PC-3 (cell line): Measurements from ENCODE around the gene ATP1B1. TPM values are rescaled to one million over a fixed set of nuclear protein-coding genes. Genes with fewer than 3 reads are reported as not detected.

ENCODE experiments used
- ATAC-seq: fragments of 200-7000 bp; cut with Tn5 transposase; 2 replicates; pipeline ENCODE4 v1.9.1; 2020; ENCODE audit warnings: mild to moderate bottlenecking, moderate library complexity
- BruUV-seq: library from RNA; stranded (reverse); fragments of 400-500 nt; replicated peaks from 2 replicates; lab custom pipeline; 2021; lab: Mats Ljungman, UMichigan
- CTCF ChIA-PET: fragments of 300-600 bp; sonication (Branson Sonifier 250); formaldehyde crosslinking; loops from one replicate; lab custom pipeline; 2022; ENCODE audit warnings: antibody characterized with exemption; lab: Charles Lee
- POLR2A ChIA-PET: fragments of 300-600 bp; sonication (Branson Sonifier 250); formaldehyde crosslinking; loops from one replicate; lab custom pipeline; 2022; ENCODE audit warnings: antibody characterized with exemption; ENCODE audit not compliant: unreplicated experiment; lab: Charles Lee
- DNase-seq: peaks from one replicate; pipeline ENCODE4 v3.0.0-alpha.2; 2015
- H2AFZ ChIP-seq: fragments of 300-600 bp; sonication (generic); 2 replicates; pipeline ENCODE4 v1.6.0; 2016; ENCODE audit warnings: antibody characterized with exemption, low read length
- H3F3A ChIP-seq: fragments of 300-600 bp; sonication (generic); one replicate; pipeline ENCODE4 v1.6.0; 2017; ENCODE audit warnings: antibody characterized with exemption, low read length, control low read depth, mild to moderate bottlenecking; ENCODE audit not compliant: unreplicated experiment
- H3K27ac ChIP-seq: fragments of 300-600 bp; sonication (generic); 2 replicates; pipeline ENCODE4 v1.5.1; 2016; ENCODE audit warnings: mild to moderate bottlenecking, low read length
- H3K27me3 ChIP-seq: fragments of 300-600 bp; sonication (generic); 2 replicates; pipeline ENCODE4 v1.6.1; 2016; ENCODE audit warnings: low read length, mixed read lengths
- H3K36me3 ChIP-seq: fragments of 300-600 bp; sonication (generic); 2 replicates; pipeline ENCODE4 v1.6.1; 2016; ENCODE audit warnings: low read depth, mixed run types, low read length, mixed read lengths
- H3K4me1 ChIP-seq: fragments of 300-600 bp; sonication (generic); 2 replicates; pipeline ENCODE4 v1.5.1; 2016; ENCODE audit warnings: low read length; ENCODE audit not compliant: insufficient read depth
- H3K4me2 ChIP-seq: fragments of 300-600 bp; sonication (generic); 2 replicates; pipeline ENCODE4 v1.6.0; 2016; ENCODE audit warnings: low read length
- H3K4me3 ChIP-seq: fragments of 300-600 bp; sonication (generic); 2 replicates; pipeline ENCODE4 v1.5.1; 2016; ENCODE audit warnings: mild to moderate bottlenecking, low read length, mixed read lengths
- H3K79me2 ChIP-seq: fragments of 300-600 bp; sonication (generic); 2 replicates; pipeline ENCODE4 v1.6.1; 2017; ENCODE audit warnings: low read length, mixed read lengths
- H3K9ac ChIP-seq: fragments of 300-600 bp; sonication (generic); 2 replicates; pipeline ENCODE4 v1.6.0; 2016; ENCODE audit warnings: mild to moderate bottlenecking, low read length
- H3K9me2 ChIP-seq: fragments of 300-600 bp; sonication (generic); replicated peaks from 2 replicates; pipeline ENCODE4 v1.6.1; 2016; ENCODE audit warnings: mixed run types, low read length, mixed read lengths
- H3K9me3 ChIP-seq: fragments of 300-600 bp; sonication (generic); 2 replicates; pipeline ENCODE4 v1.6.1; 2016; ENCODE audit warnings: low read length, mixed read lengths
- H4K20me1 ChIP-seq: fragments of 300-600 bp; sonication (generic); 2 replicates; pipeline ENCODE4 v1.6.1; 2016; ENCODE audit warnings: low read length, mixed read lengths
- CTCF ChIP-seq: fragments of 300-600 bp; sonication (generic); conservative IDR thresholded peaks from 2 replicates; pipeline ENCODE4 v1.5.1; 2017; ENCODE audit warnings: antibody characterized with exemption, low read depth, mild to moderate bottlenecking, low read length
- EZH2 ChIP-seq: fragments of 300-600 bp; sonication (generic); IDR thresholded peaks from one replicate; pipeline ENCODE4 v1.6.1; 2017; ENCODE audit warnings: antibody characterized with exemption, mild to moderate bottlenecking, low read length; ENCODE audit not compliant: unreplicated experiment
- EZH2phosphoT487 ChIP-seq: fragments of 300-600 bp; sonication (generic); IDR thresholded peaks from 2 replicates; pipeline ENCODE4 v1.6.1; 2018; ENCODE audit warnings: mild to moderate bottlenecking, antibody characterized with exemption, low read length, borderline replicate concordance
- intact Hi-C: fragments of 100-400 bp; cut with micrococcal nuclease; formaldehyde crosslinking; loops from 2 replicates; pipeline ENCODE4 v1.9.0; 2023
- total RNA-seq: library from RNA; depleted of rRNA; stranded (reverse); fragments of >200 nt; gene quantifications from 2 replicates; pipeline ENCODE4 v1.2.3, GENCODE V29; 2014

ATP1B1 gene
- total RNA-seq, 1 experiment from 2014 or later: 68.7 TPM

GRCh38 chr1:169120066-169120465 lies 13.6 kb downstream of the ATP1B1 start:
- Histone ChIP-seq H3K9me3 (no peaks in the 10 kb centered on the region), H3K27ac (no peak overlapping the region), H2AFZ (no peak overlapping the region), H3K27me3 (no peaks in the 10 kb centered on the region), H3K36me3 (peaks cover 75% of the 10 kb centered on the region), H3K79me2 (peaks cover 93% of the 10 kb centered on the region), H3F3A (no peaks in the 10 kb centered on the region), H3K9ac (no peak overlapping the region), H3K9me2 (no peaks in the 10 kb centered on the region), H3K4me3 (no peak overlapping the region), H3K4me2 (no peak overlapping the region), H4K20me1 (peaks cover 10% of the 10 kb centered on the region; the same call in 1 of the 2 replicates), H3K4me1 (peaks cover 47% of the 10 kb centered on the region)
- ATAC-seq (no peak), DNase-seq (no peak)
- BruUV-seq: no TSS peak
- POLR2A ChIA-PET: no interaction called here
- CTCF ChIA-PET: no interaction called here
- TF ChIP-seq CTCF: no peak
- TF ChIP-seq EZH2phosphoT487: no peak
- TF ChIP-seq EZH2: no peak
- intact Hi-C loops: no loop called here

- no peaks in the 10 kb centered on the region for H3K9me3 ChIP-seq
- ChIA-PET CTCF (no interaction called here), POLR2A (no interaction called here)
- no peak overlapping the region for H3K9ac ChIP-seq
- peaks cover 10% of the 10 kb centered on the region; the same call in 1 of the 2 replicates for H4K20me1 ChIP-seq
- DNase-seq (peak; percentile 61), ATAC-seq (0 out of 2 replicates have a peak, but pooled peaks have one; percentile 23)
- H3K27ac ChIP-seq: no peak overlapping the region
- H3K79me2 ChIP-seq: peaks cover 91% of the 10 kb centered on the region
- H2AFZ ChIP-seq: no peak overlapping the region
- no peak overlapping the region for H3K4me2 ChIP-seq
- no peak for TF ChIP-seq EZH2
- TF ChIP-seq CTCF: no peak
- TF ChIP-seq EZH2phosphoT487: no peak
- intact Hi-C loops: no loop called here
- H3K4me1 ChIP-seq: peaks cover 47% of the 10 kb centered on the region
- no TSS peak for BruUV-seq
- H3K27me3 ChIP-seq: no peaks in the 10 kb centered on the region
- H3K4me3 ChIP-seq: no peak overlapping the region
- H3K9me2 ChIP-seq: no peaks in the 10 kb centered on the region
- H3K36me3 ChIP-seq: peaks cover 79% of the 10 kb centered on the region
- H3F3A ChIP-seq: no peaks in the 10 kb centered on the region
Measured at GRCh38 chr1:169121146-169121923, 14.8 kb downstream of the ATP1B1 start.

- POLR2A ChIA-PET: no interaction called here
- H3K4me3 ChIP-seq: no peak overlapping the region
- no peaks in the 10 kb centered on the region for H3K9me3 ChIP-seq
- H3K4me1 ChIP-seq: peaks cover 36% of the 10 kb centered on the region
- H4K20me1 ChIP-seq: peaks cover 10% of the 10 kb centered on the region; the same call in 1 of the 2 replicates
- DNase-seq: no peak
- no peaks in the 10 kb centered on the region for H3F3A ChIP-seq
- no peak overlapping the region for H2AFZ ChIP-seq
- H3K9ac ChIP-seq: no peak overlapping the region
- H3K9me2 ChIP-seq: no peaks in the 10 kb centered on the region
- H3K4me2 ChIP-seq: no peak overlapping the region
- TF ChIP-seq CTCF (no peak), EZH2phosphoT487 (no peak), EZH2 (no peak)
- no peaks in the 10 kb centered on the region for H3K27me3 ChIP-seq
- H3K36me3 ChIP-seq: peaks cover 79% of the 10 kb centered on the region
- no TSS peak for BruUV-seq
- CTCF ChIA-PET: no interaction called here
- ATAC-seq: no peak
- no peak overlapping the region for H3K27ac ChIP-seq
- intact Hi-C loops: no loop called here
- H3K79me2 ChIP-seq: peaks cover 78% of the 10 kb centered on the region
Measured at GRCh38 chr1:169122976-169123375, 16.5 kb downstream of the ATP1B1 start.
